Omental fat pad (tissue), 4 donors: ENCODE data around the gene GPR3. TPM values are rescaled to one million over a fixed set of nuclear protein-coding genes. Genes with fewer than 3 reads are reported as not detected.

ENCODE experiments used
- ATAC-seq: fragments of 150-250 bp; one replicate; pipeline ENCODE4 v1.9.1; 2016; ENCODE audit warnings: mild to moderate bottlenecking, moderate library complexity; ENCODE audit not compliant: low FRiP score
- DNase-seq: peaks from one replicate; pipeline ENCODE4 v3.0.0-alpha.2; 2019; ENCODE audit warnings: low spot score
- total RNA-seq, 4 donors: library from RNA; depleted of rRNA; stranded (reverse); fragments of >200 nt; gene quantifications; one replicate each; pipeline ENCODE4 v1.1.0, GENCODE V29; 2016
- TF ChIP-seq, protein P1 (sequence below), 3 donors: fragments of 450-650 bp; IDR thresholded peaks; one replicate each; pipeline ENCODE4 v1.5.1; 2016 to 2017; ENCODE audit warnings: antibody characterized with exemption in 3 of 3, mild to moderate bottlenecking in 3 of 3, moderate library complexity in 2 of 3

The GPR3 gene
- total RNA-seq, 4 donors from 2014 or later = 0.19 to 1.3 (median 0.65) TPM; not detected in 1

- DNase-seq = no peak
- ATAC-seq = no peak
- TF ChIP-seq, protein P1, sequence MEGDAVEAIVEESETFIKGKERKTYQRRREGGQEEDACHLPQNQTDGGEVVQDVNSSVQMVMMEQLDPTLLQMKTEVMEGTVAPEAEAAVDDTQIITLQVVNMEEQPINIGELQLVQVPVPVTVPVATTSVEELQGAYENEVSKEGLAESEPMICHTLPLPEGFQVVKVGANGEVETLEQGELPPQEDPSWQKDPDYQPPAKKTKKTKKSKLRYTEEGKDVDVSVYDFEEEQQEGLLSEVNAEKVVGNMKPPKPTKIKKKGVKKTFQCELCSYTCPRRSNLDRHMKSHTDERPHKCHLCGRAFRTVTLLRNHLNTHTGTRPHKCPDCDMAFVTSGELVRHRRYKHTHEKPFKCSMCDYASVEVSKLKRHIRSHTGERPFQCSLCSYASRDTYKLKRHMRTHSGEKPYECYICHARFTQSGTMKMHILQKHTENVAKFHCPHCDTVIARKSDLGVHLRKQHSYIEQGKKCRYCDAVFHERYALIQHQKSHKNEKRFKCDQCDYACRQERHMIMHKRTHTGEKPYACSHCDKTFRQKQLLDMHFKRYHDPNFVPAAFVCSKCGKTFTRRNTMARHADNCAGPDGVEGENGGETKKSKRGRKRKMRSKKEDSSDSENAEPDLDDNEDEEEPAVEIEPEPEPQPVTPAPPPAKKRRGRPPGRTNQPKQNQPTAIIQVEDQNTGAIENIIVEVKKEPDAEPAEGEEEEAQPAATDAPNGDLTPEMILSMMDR (IDR thresholded peaks at IDR 0.05) = no peak
Measured at GRCh38 chr1:27359822-27360158, 32.6 kb upstream of the GPR3 start.

DNA sequence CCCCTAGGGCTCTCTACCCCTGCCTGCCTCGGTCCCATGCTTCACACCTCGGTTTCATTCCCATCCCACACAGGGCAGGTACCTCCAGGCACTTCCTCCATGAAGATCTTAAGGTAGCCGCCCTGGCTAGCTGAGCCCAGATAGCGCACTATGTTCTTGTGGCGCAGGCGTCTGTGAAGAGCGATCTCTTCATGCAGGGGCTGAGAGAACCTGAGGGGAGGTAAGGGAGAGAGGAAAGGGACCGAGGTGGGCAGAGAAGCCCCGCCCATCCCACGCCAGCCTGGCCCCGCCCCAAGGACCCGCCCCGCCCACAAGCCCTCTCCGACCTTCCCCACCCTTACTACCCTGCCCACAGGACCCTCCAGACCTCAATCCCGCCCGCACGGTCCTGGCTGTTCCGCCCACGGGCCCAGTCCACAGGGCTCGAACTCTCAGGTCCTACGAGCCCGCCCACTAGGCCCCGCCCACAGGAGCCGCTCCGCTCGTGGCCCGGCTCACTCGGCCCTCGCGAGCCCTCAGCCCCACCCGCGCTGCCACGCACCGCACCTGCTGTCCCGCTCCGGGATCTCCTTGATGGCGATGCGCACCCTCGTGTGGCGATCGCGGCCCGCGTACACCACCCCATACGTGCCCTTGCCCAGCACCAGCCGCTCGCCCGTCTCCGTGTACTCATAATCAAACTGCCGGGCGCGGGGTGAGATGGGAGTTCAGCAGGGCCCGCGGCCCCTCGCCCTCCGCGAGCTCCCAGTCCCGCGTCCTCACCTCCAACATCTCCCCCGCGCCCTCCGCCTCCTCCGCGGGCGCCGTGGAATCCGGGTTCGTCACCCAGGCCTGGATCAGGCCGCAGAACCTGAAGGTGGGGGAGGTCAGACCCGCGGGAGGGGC, 32.0 kb upstream of the GPR3 start:
- ATAC-seq (no peak), DNase-seq (no peak)
- TF ChIP-seq, protein P1 (IDR thresholded peaks at IDR 0.05) = no peak

GRCh38 chr1:27361044-27361402, 31.4 kb upstream of the GPR3 start:
- ATAC-seq (no peak), DNase-seq (no peak)
- TF ChIP-seq, protein P1 (IDR thresholded peaks at IDR 0.05) = no peak

- DNase-seq = no peak
- TF ChIP-seq, protein P1 (IDR thresholded peaks at IDR 0.05) = no peak
- ATAC-seq = no peak
Measured at GRCh38 chr1:27361553-27361952, 30.9 kb upstream of the GPR3 start.

- no peak for ATAC-seq
- no peak for DNase-seq
- TF ChIP-seq, protein P1 (IDR thresholded peaks at IDR 0.05) = no peak
Measured at GRCh38 chr1:27363766-27364695, 28.4 kb upstream of the GPR3 start.

DNA sequence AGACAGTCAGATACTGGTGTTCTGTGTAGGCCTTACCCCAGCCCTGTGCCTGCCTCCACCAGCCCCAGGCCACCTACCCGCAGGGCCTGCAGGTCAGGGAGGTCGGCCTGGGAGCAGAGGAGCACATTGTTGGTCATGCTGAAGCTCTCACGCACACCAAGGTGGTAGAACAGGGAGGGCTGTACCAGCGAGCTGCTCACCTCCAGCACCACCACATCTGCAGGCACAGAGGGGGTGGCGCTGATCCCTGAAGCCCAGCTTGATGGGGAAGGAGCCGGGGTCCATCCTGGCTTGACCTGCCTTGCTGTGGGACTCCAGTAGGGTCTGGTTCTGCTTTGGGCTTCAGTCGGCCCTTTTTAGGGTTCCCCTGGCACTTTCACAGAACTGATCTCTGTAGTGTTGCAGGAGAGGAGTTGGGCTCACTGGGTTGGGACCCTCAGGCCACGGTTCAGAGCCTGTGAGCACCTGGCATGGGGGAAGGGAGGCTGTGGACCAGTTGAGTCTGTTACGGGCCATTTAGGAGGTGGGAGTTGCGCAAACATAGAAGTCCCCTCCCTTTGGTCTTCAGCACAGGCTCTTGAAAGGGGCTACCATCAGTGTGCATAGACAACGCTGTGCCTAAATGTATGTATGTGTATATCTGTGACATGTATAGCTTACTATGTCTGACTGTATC, 27.6 kb upstream of the GPR3 start:
- ATAC-seq = no peak
- no peak for DNase-seq
- TF ChIP-seq, protein P1 (IDR thresholded peaks at IDR 0.05) = no peak
